HL-60 (cell line): Measurements from ENCODE around the gene MARCHF5.

Experiments used
- DNase-seq, 2 experiments: peaks; one replicate each; pipeline ENCODE4 v3.0.0-alpha.2; 2010 to 2020; ENCODE audit warnings: low read depth in 1 of 2, low spot score in 1 of 2
- H3K27ac ChIP-seq: fragments of 250-450 bp; sonication (Bioruptor Pico); replicated peaks from 2 replicates; pipeline ENCODE4 v1.5.1; 2020; ENCODE audit warnings: mild to moderate bottlenecking, moderate library complexity
- H3K27me3 ChIP-seq: fragments of 250-450 bp; sonication (Bioruptor Pico); 2 replicates; pipeline ENCODE4 v1.5.1; 2021; ENCODE audit warnings: mild to moderate bottlenecking, moderate library complexity; ENCODE audit not compliant: insufficient read depth, poor library complexity, severe bottlenecking
- H3K4me3 ChIP-seq: replicated peaks from 2 replicates; pipeline ENCODE4 v1.5.1; 2011; ENCODE audit warnings: mild to moderate bottlenecking, control low read depth, low read length; ENCODE audit not compliant: insufficient read depth
- CTCF ChIP-seq: IDR thresholded peaks from one replicate; pipeline ENCODE4 v1.5.1; 2011; ENCODE audit warnings: low read length, control low read depth, inconsistent platforms; ENCODE audit not compliant: insufficient read depth
- GABPA ChIP-seq: IDR thresholded peaks from 2 replicates; pipeline ENCODE4 v1.6.1; 2012; ENCODE audit warnings: low read depth
- POLR2AphosphoS5 ChIP-seq: IDR thresholded peaks from 2 replicates; pipeline ENCODE4 v1.6.1; 2012; ENCODE audit warnings: low read depth
- REST ChIP-seq: IDR thresholded peaks from 2 replicates; pipeline ENCODE4 v1.6.1; 2012; ENCODE audit warnings: low read depth; ENCODE audit not compliant: insufficient replicate concordance
- SPI1 ChIP-seq: IDR thresholded peaks from 2 replicates; pipeline ENCODE4 v1.6.1; 2012; ENCODE audit warnings: low read depth, mild to moderate bottlenecking, borderline replicate concordance

MARCHF5 gene

GRCh38 chr10:92284112-92284704 lies 6.8 kb upstream of the MARCHF5 start:
- Histone ChIP-seq H3K27me3 (no peaks in the 10 kb centered on the region), H3K27ac (no peak overlapping the region), H3K4me3 (no peak overlapping the region)
- TF ChIP-seq GABPA: no peak
- TF ChIP-seq CTCF: no peak
- TF ChIP-seq REST: no peak
- TF ChIP-seq POLR2AphosphoS5: no peak
- no peak for TF ChIP-seq SPI1
- DNase-seq: no peak

- H3K27ac ChIP-seq: peak overlapping the region; percentile 79
- TF ChIP-seq SPI1: no peak
- TF ChIP-seq CTCF: no peak
- TF ChIP-seq REST: no peak
- no peak for TF ChIP-seq POLR2AphosphoS5
- TF ChIP-seq GABPA: no peak
- peak in 1 of 2 experiments; percentile 27 for DNase-seq
- H3K27me3 ChIP-seq: no peaks in the 10 kb centered on the region
- H3K4me3 ChIP-seq: peak overlapping the region; percentile 98
These were observed 711 bp upstream of the MARCHF5 start for GRCh38 chr10:92290076-92290836.

- peak overlapping the region; percentile 79 for H3K27ac ChIP-seq
- no peak for TF ChIP-seq GABPA
- no peak for TF ChIP-seq CTCF
- no peak for TF ChIP-seq POLR2AphosphoS5
- TF ChIP-seq REST: no peak
- TF ChIP-seq SPI1: no peak
- peak in 1 of 2 experiments; percentile 8 for DNase-seq
These were observed 574 bp downstream of the MARCHF5 start for GRCh38 chr10:92291616-92291865.

More at GRCh38 chr10:92291616-92291865, 574 bp downstream of the MARCHF5 start:
- peak overlapping the region; percentile 98 for H3K4me3 ChIP-seq
- no peaks in the 10 kb centered on the region for H3K27me3 ChIP-seq
